GM18868 (cell line): ENCODE measurements around the gene SWT1.
A peak's percentile ranks its signal among the peaks of the same experiment; 100 is the strongest.

Source experiments
- ATAC-seq: cut with Tn5 transposase; IDR thresholded peaks from one replicate; pipeline ENCODE4 v1.9.1; 2021; ENCODE audit warnings: mild to moderate bottlenecking, moderate library complexity; ENCODE audit not compliant: unreplicated experiment

Gene SWT1

GRCh38 chr1:185284533-185285276 is 127.7 kb downstream of the SWT1 start:
- ATAC-seq: no peak

- no peak for ATAC-seq
Observed at GRCh38 chr1:185287451-185287850, 130.5 kb downstream of the SWT1 start.

GRCh38 chr1:185288435-185288834 is 131.5 kb downstream of the SWT1 start:
- ATAC-seq: no peak

- no peak for ATAC-seq
Observed at GRCh38 chr1:185289880-185290279, 132.9 kb downstream of the SWT1 start.

- ATAC-seq: no peak
Observed at GRCh38 chr1:185291159-185291558, 134.2 kb downstream of the SWT1 start.

GRCh38 chr1:185291652-185292051 is 134.7 kb downstream of the SWT1 start:
- no peak for ATAC-seq

GRCh38 chr1:185292237-185292636 is 135.3 kb downstream of the SWT1 start:
- no peak for ATAC-seq

GRCh38 chr1:185293967-185294542 is 137.1 kb downstream of the SWT1 start:
- no peak for ATAC-seq

- no peak for ATAC-seq
Observed at GRCh38 chr1:185295091-185295490, 138.1 kb downstream of the SWT1 start.

- ATAC-seq: no peak
Observed at GRCh38 chr1:185297982-185298381, 141.0 kb downstream of the SWT1 start.

- no peak for ATAC-seq
Observed at GRCh38 chr1:185300152-185300551, 143.2 kb downstream of the SWT1 start.

GRCh38 chr1:185305419-185305818 is 148.5 kb downstream of the SWT1 start:
- no peak for ATAC-seq

GRCh38 chr1:185308126-185308525 is 151.2 kb downstream of the SWT1 start:
- no peak for ATAC-seq

- ATAC-seq: no peak
Observed at GRCh38 chr1:185309566-185309965, 152.6 kb downstream of the SWT1 start.

GRCh38 chr1:185311589-185312225 is 154.7 kb downstream of the SWT1 start:
- no peak for ATAC-seq

- ATAC-seq: no peak
Observed at GRCh38 chr1:185312361-185313138, 155.6 kb downstream of the SWT1 start.

GRCh38 chr1:185314411-185314810 is 157.4 kb downstream of the SWT1 start:
- ATAC-seq: no peak

- no peak for ATAC-seq
Observed at GRCh38 chr1:185315445-185316071, 158.6 kb downstream of the SWT1 start.

GRCh38 chr1:185316163-185317033 is 159.4 kb downstream of the SWT1 start:
- ATAC-seq: peak; percentile 56
